ENCODE results near the gene CCL26.
"Not testable (repeated sequence)": the region's sequence is repeated elsewhere in the genome, so short reads cannot be mapped to it uniquely, and the experiment has no call there.

CCL26 gene

GRCh38 chr7:75723444-75723843 lies 48.6 kb downstream of the CCL26 start:
- no peak overlapping the region for H3K9ac ChIP-seq (ENCODE audit: low read depth, low read length)
- WGBS = 95% methylated on average over 3 of the region's 3 CpGs
- peaks cover 6% of the 10 kb centered on the region; the same call in 1 of the 2 replicates for H3K4me1 ChIP-seq (ENCODE audit: insufficient read depth, low read length)
- no peaks in the 10 kb centered on the region for H3K27me3 ChIP-seq (ENCODE audit: insufficient read depth, low read length)
- H3K36me3 ChIP-seq (ENCODE audit: insufficient read depth, low read length) = no peaks in the 10 kb centered on the region
- no peaks in the 10 kb centered on the region for H3K9me3 ChIP-seq (ENCODE audit: insufficient read depth, low read depth, low read length)
- no peak overlapping the region for H3K27ac ChIP-seq (ENCODE audit: low read depth, low read length)
- H3K4me3 ChIP-seq (ENCODE audit: low read length) = no peak overlapping the region

- H3K9ac ChIP-seq (ENCODE audit: low read depth, low read length) = no peak overlapping the region
- H3K4me1 ChIP-seq (ENCODE audit: insufficient read depth, low read length) = no peaks in the 10 kb centered on the region
- H3K27me3 ChIP-seq (ENCODE audit: insufficient read depth, low read length) = no peaks in the 10 kb centered on the region
- 90% methylated on average over 4 of the region's 4 CpGs for WGBS
- no peaks in the 10 kb centered on the region for H3K9me3 ChIP-seq (ENCODE audit: insufficient read depth, low read depth, low read length)
- no peak overlapping the region for H3K27ac ChIP-seq (ENCODE audit: low read depth, low read length)
- no peaks in the 10 kb centered on the region for H3K36me3 ChIP-seq (ENCODE audit: insufficient read depth, low read length)
- H3K4me3 ChIP-seq (ENCODE audit: low read length) = no peak overlapping the region
These were observed 49.6 kb downstream of the CCL26 start for GRCh38 chr7:75722373-75722772.

GRCh38 chr7:75721922-75722321 lies 50.1 kb downstream of the CCL26 start:
- not testable (repeated sequence) for H3K4me1 ChIP-seq (ENCODE audit: insufficient read depth, low read length); H3K27me3 ChIP-seq (ENCODE audit: insufficient read depth, low read length); H3K9ac ChIP-seq (ENCODE audit: low read depth, low read length); H3K36me3 ChIP-seq (ENCODE audit: insufficient read depth, low read length); H3K9me3 ChIP-seq (ENCODE audit: insufficient read depth, low read depth, low read length); H3K4me3 ChIP-seq (ENCODE audit: low read length); H3K27ac ChIP-seq (ENCODE audit: low read depth, low read length)
- 97% methylated on average over 8 of the region's 9 CpGs for WGBS

- Histone ChIP-seq H3K9me3 (ENCODE audit: insufficient read depth, low read depth, low read length) (no peaks in the 10 kb centered on the region), H3K36me3 (ENCODE audit: insufficient read depth, low read length) (no peaks in the 10 kb centered on the region), H3K4me3 (ENCODE audit: low read length) (no peak overlapping the region), H3K9ac (ENCODE audit: low read depth, low read length) (no peak overlapping the region), H3K4me1 (ENCODE audit: insufficient read depth, low read length) (no peaks in the 10 kb centered on the region), H3K27me3 (ENCODE audit: insufficient read depth, low read length) (no peaks in the 10 kb centered on the region), H3K27ac (ENCODE audit: low read depth, low read length) (no peak overlapping the region)
- WGBS = 89% methylated on average over 2 of the region's 2 CpGs
These were observed 50.6 kb downstream of the CCL26 start for GRCh38 chr7:75721426-75721825.

GRCh38 chr7:75719626-75720025 lies 52.4 kb downstream of the CCL26 start:
- 92% methylated on average over 5 of the region's 5 CpGs for WGBS
- H3K27me3 ChIP-seq (ENCODE audit: insufficient read depth, low read length) = no peaks in the 10 kb centered on the region

More at GRCh38 chr7:75719626-75720025, 52.4 kb downstream of the CCL26 start:
- Histone ChIP-seq H3K27ac (ENCODE audit: low read depth, low read length) (no peak overlapping the region), H3K36me3 (ENCODE audit: insufficient read depth, low read length) (no peaks in the 10 kb centered on the region), H3K4me1 (ENCODE audit: insufficient read depth, low read length) (no peaks in the 10 kb centered on the region), H3K4me3 (ENCODE audit: low read length) (no peak overlapping the region), H3K9ac (ENCODE audit: low read depth, low read length) (no peak overlapping the region), H3K9me3 (ENCODE audit: insufficient read depth, low read depth, low read length) (no peaks in the 10 kb centered on the region)

All from HUES64 (cell line).